Tibial nerve (tissue), 4 donors: ENCODE measurements around the gene ANGPTL7.

Experiments used
- CTCF ChIP-seq, 5 experiments: fragments of 200-600 bp in 3 of 5; fragments of 450-650 bp in 2 of 5; sonication (generic) in 3 of 5; IDR thresholded peaks; one replicate each; pipeline ENCODE4 v1.5.1; 2016 to 2019; ENCODE audit warnings: antibody characterized with exemption in 5 of 5, mild to moderate bottlenecking in 3 of 5, moderate library complexity in 2 of 5
- EP300 ChIP-seq, 2 donors: sonication (generic); formaldehyde crosslinking; IDR thresholded peaks; one replicate each; pipeline ENCODE4 v1.6.1; 2017; ENCODE audit warnings: antibody characterized with exemption in 2 of 2, mild to moderate bottlenecking in 1 of 2
- POLR2A ChIP-seq, 2 donors: fragments of 450-650 bp; IDR thresholded peaks; one replicate each; pipeline ENCODE4 v1.6.1; 2017; ENCODE audit warnings: antibody characterized with exemption in 2 of 2, mild to moderate bottlenecking in 2 of 2, moderate library complexity in 2 of 2

DNA sequence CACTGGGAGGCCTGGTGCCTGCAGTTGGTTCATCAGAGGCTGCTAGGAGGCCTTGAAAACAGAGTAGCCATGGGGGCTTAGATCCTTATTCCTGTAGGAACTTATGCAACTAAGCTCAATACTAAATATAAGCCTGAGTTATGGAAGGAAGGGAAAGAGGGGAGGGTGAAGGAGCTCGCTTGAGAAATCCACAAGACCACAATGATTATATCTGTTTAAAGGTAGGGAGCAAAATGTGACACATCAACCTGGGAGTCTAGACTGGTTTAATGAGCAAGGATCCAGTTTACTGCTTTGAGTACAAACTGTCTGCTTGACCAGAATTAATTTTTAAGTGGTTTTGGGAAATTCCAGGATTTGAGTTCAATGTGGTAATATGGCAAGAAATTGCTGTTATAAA lies 20.4 kb upstream of the ANGPTL7 start:
- TF ChIP-seq CTCF (IDR thresholded peaks at IDR 0.05) (no peak), EP300 (IDR thresholded peaks at IDR 0.05) (no peak), POLR2A (IDR thresholded peaks at IDR 0.05) (no peak)
